ENCODE data around the gene PUS10. TPM values are rescaled to one million over a fixed set of nuclear protein-coding genes. Genes with fewer than 3 reads are reported as not detected.

PUS10 gene
- total and polyA plus RNA-seq, 2 of the 4 experiments (the other 2 are of a cell fraction): 4.4 to 5.7 TPM

DNA sequence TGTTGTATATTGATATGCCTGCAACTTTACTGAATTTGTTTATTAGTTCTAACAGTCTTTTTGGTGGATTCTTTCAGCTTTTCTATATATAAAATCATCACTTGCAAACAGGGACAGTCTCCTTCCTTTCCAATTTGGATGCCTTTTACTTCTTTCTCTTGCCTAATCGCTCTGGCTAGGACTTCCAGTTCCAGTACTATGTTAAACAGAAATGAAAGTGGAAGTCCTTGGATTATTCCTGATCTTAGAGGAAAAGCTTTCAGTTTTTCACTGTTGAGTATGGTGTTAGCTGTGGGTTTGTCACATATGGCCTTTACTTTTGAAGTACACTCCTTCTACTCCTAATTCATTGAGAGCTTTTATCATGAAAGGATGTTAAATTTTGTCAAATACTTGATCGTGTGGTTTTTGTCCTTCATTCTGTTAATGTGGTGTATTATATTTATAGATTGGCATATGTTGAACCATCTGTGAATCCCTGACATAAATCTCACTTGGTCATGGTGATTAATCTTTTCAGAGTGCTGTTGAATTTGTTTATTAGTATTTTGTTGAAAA lies 83.8 kb downstream of the PUS10 start:
- DNase-seq (no peak), ATAC-seq (ENCODE audit: low read depth) (no peak; the same call in 1 of the 2 replicates)
- no peaks in the 10 kb centered on the region for H3K79me1 ChIP-seq (ENCODE audit: low read depth in 1 of 2, low read length in 2 of 2)
- H4K8ac ChIP-seq (ENCODE audit: low read depth in 2 of 2, low read length in 2 of 2): no peak overlapping the region
- H3K9ac ChIP-seq (ENCODE audit: low read depth, low read length): no peak overlapping the region
- ChIA-PET CTCF (interaction anchor here (0.6 kb wide), 2 partner anchors 150 to 931 kb away, joined by 3 read pairs; no protein-coding TSS in a partner anchor), POLR2A (ENCODE audit: unreplicated experiment) (no interaction called here)
- H2AK5ac ChIP-seq (ENCODE audit: low read depth, low read length): no peak overlapping the region
- no peak overlapping the region for H3K14ac ChIP-seq (replicated peaks; ENCODE audit: low read depth, low read length)
- H2BK15ac ChIP-seq (ENCODE audit: low read depth, low read length): no peak overlapping the region
- no peak overlapping the region for H2AFZ ChIP-seq (replicated peaks; ENCODE audit: low read length, poor library complexity)
- dilution Hi-C loops (cut with HindIII; ENCODE audit: low sequenced_read_pairs, unreplicated experiment): no loop called here
- no peaks in the 10 kb centered on the region for H4K20me1 ChIP-seq (ENCODE audit: insufficient read depth, low read length)
- no peak overlapping the region for H3K4ac ChIP-seq (ENCODE audit: low read depth, low read length)
- H4K91ac ChIP-seq (ENCODE audit: insufficient read depth, low read depth, low read length): no peak overlapping the region
- no peak overlapping the region for H3K4me3 ChIP-seq (ENCODE audit: insufficient read depth, low read depth, low read length)
- no peak overlapping the region for H3K18ac ChIP-seq (ENCODE audit: low read depth, low read length)
- no peak overlapping the region for H2BK120ac ChIP-seq (ENCODE audit: low read depth, low read length)
- H2BK20ac ChIP-seq (ENCODE audit: low read depth, low read length): no peak overlapping the region
- H3K9me3 ChIP-seq (ENCODE audit: control insufficient read depth, insufficient read depth, low read length): no peaks in the 10 kb centered on the region
- no peak overlapping the region for H2AK9ac ChIP-seq (replicated peaks; ENCODE audit: low read depth, low read length, poor library complexity)
- no peaks in the 10 kb centered on the region for H3K9me1 ChIP-seq (ENCODE audit: insufficient read depth, low read length)
- H3K23ac ChIP-seq (ENCODE audit: low read depth, low read length): no peak overlapping the region
- H4K5ac ChIP-seq (ENCODE audit: low read depth, low read length): no peak overlapping the region
- H3K36me3 ChIP-seq (ENCODE audit: control insufficient read depth, insufficient read depth, low read length): 0 out of 2 replicates have a peak, but pooled peaks cover 1% of the 10 kb centered on the region
- BruUV-seq (replicated peaks): no TSS peak
- no peak overlapping the region for H3K56ac ChIP-seq (ENCODE audit: extremely low read depth, insufficient read depth, low read length)
- in situ Hi-C loops (cut with MboI; ENCODE audit: low sequenced_read_pairs): no loop called here
- no peaks in the 10 kb centered on the region for H3K4me1 ChIP-seq (ENCODE audit: control insufficient read depth, insufficient read depth, low read length)
- no peaks in the 10 kb centered on the region for H3K27me3 ChIP-seq (ENCODE audit: control insufficient read depth, insufficient read depth, low read length)
- WGBS, 2 experiments (ENCODE audit: extremely low coverage in 2 of 2, insufficient read length in 1 of 2): no CpG with 5 or more reads among the region's 2 CpGs
- H3K27ac ChIP-seq (ENCODE audit: insufficient read depth, low read length): no peak overlapping the region
- TF ChIP-seq BHLHE40 (IDR thresholded peaks at IDR 0.05; ENCODE audit: low read depth, low read length) (no peak), RAD21 (IDR thresholded peaks at IDR 0.05; ENCODE audit: low read length) (no peak), POLR2A (IDR thresholded peaks at IDR 0.05; ENCODE audit: low read depth, low read length) (no peak), RFX5 (IDR thresholded peaks at IDR 0.05; ENCODE audit: low read depth, low read length) (no peak), CEBPB (IDR thresholded peaks at IDR 0.05; ENCODE audit: low read depth, low read length) (no peak), FOS (IDR thresholded peaks at IDR 0.05; ENCODE audit: low read depth, low read length) (no peak), SMC3 (IDR thresholded peaks at IDR 0.05; ENCODE audit: low read depth, low read length) (no peak), CHD1 (IDR thresholded peaks at IDR 0.05; ENCODE audit: low read depth, low read length) (no peak), MAZ (IDR thresholded peaks at IDR 0.05; ENCODE audit: borderline replicate concordance, low read depth, low read length) (no peak), MAFK (IDR thresholded peaks at IDR 0.05; ENCODE audit: low read depth, low read length) (no peak), NFE2L2 (IDR thresholded peaks at IDR 0.05; ENCODE audit: low read depth, low read length) (no peak), MXI1 (IDR thresholded peaks at IDR 0.05; ENCODE audit: borderline replicate concordance, low read depth, low read length) (no peak), RCOR1 (IDR thresholded peaks at IDR 0.05; ENCODE audit: insufficient replicate concordance, low read length) (no peak)
- TF ChIP-seq, protein P1, sequence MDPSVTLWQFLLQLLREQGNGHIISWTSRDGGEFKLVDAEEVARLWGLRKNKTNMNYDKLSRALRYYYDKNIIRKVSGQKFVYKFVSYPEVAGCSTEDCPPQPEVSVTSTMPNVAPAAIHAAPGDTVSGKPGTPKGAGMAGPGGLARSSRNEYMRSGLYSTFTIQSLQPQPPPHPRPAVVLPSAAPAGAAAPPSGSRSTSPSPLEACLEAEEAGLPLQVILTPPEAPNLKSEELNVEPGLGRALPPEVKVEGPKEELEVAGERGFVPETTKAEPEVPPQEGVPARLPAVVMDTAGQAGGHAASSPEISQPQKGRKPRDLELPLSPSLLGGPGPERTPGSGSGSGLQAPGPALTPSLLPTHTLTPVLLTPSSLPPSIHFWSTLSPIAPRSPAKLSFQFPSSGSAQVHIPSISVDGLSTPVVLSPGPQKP (IDR thresholded peaks at IDR 0.05; ENCODE audit: borderline replicate concordance, low read depth, low read length): no peak
- TF ChIP-seq, protein P2, sequence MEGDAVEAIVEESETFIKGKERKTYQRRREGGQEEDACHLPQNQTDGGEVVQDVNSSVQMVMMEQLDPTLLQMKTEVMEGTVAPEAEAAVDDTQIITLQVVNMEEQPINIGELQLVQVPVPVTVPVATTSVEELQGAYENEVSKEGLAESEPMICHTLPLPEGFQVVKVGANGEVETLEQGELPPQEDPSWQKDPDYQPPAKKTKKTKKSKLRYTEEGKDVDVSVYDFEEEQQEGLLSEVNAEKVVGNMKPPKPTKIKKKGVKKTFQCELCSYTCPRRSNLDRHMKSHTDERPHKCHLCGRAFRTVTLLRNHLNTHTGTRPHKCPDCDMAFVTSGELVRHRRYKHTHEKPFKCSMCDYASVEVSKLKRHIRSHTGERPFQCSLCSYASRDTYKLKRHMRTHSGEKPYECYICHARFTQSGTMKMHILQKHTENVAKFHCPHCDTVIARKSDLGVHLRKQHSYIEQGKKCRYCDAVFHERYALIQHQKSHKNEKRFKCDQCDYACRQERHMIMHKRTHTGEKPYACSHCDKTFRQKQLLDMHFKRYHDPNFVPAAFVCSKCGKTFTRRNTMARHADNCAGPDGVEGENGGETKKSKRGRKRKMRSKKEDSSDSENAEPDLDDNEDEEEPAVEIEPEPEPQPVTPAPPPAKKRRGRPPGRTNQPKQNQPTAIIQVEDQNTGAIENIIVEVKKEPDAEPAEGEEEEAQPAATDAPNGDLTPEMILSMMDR (conservative IDR thresholded peaks at IDR 0.05; ENCODE audit: low read depth, low read length): no peak
- TF ChIP-seq, protein P3, sequence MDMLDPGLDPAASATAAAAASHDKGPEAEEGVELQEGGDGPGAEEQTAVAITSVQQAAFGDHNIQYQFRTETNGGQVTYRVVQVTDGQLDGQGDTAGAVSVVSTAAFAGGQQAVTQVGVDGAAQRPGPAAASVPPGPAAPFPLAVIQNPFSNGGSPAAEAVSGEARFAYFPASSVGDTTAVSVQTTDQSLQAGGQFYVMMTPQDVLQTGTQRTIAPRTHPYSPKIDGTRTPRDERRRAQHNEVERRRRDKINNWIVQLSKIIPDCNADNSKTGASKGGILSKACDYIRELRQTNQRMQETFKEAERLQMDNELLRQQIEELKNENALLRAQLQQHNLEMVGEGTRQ (IDR thresholded peaks at IDR 0.05; ENCODE audit: low read depth, low read length): no peak
- H3K4me2 ChIP-seq (ENCODE audit: low read depth, low read length): no peak overlapping the region
- H2BK5ac ChIP-seq (ENCODE audit: low read depth, low read length, poor library complexity, severe bottlenecking): no peak overlapping the region
- intact Hi-C loops (cut with micrococcal nuclease): no loop called here
